HG03175 (cell line): ENCODE measurements around the gene SYTL5.
"Not testable (repeated sequence)": the region's sequence is repeated elsewhere in the genome, so short reads cannot be mapped to it uniquely, and the experiment has no call there.

Experiments used
- ATAC-seq: cut with Tn5 transposase; IDR thresholded peaks from one replicate; pipeline ENCODE4 v1.9.1; 2021; ENCODE audit warnings: mild to moderate bottlenecking, moderate library complexity; ENCODE audit not compliant: unreplicated experiment

SYTL5 gene

GRCh38 chrX:38006291-38006690 is at the start of gene SYTL5:
SYTL5 (plus strand) TSS chrX:38006553; CDS start chrX:38033890, 27,337 bp downstream.
- no peak for ATAC-seq

GRCh38 chrX:37958525-37959211 is 47.7 kb upstream of the SYTL5 start:
- ATAC-seq = no peak

GRCh38 chrX:37959212-37960021 is 46.9 kb upstream of the SYTL5 start:
- no peak for ATAC-seq

- ATAC-seq = no peak
Measured at GRCh38 chrX:37961118-37961517, 45.2 kb upstream of the SYTL5 start.

GRCh38 chrX:37967714-37968113 is 38.6 kb upstream of the SYTL5 start:
- no peak for ATAC-seq

- ATAC-seq = no peak
Measured at GRCh38 chrX:37975421-37975820, 30.9 kb upstream of the SYTL5 start.

GRCh38 chrX:37976153-37976552 is 30.2 kb upstream of the SYTL5 start:
- no peak for ATAC-seq

GRCh38 chrX:37984880-37985279 is 21.5 kb upstream of the SYTL5 start:
- ATAC-seq = no peak

- ATAC-seq = no peak
Measured at GRCh38 chrX:37986893-37987292, 19.5 kb upstream of the SYTL5 start.

- no peak for ATAC-seq
Measured at GRCh38 chrX:37989304-37989703, 17.0 kb upstream of the SYTL5 start.

- ATAC-seq = not testable (repeated sequence)
Measured at GRCh38 chrX:37991303-37991702, 15.1 kb upstream of the SYTL5 start.

- no peak for ATAC-seq
Measured at GRCh38 chrX:37993176-37993575, 13.2 kb upstream of the SYTL5 start.

- ATAC-seq = peak; percentile 80
Measured at GRCh38 chrX:37993837-37994619, 12.3 kb upstream of the SYTL5 start.

GRCh38 chrX:37995428-37995827 is 10.9 kb upstream of the SYTL5 start:
- no peak for ATAC-seq

GRCh38 chrX:37997096-37997495 is 9.3 kb upstream of the SYTL5 start:
- ATAC-seq = no peak

GRCh38 chrX:37998586-37999262 is 7.6 kb upstream of the SYTL5 start:
- no peak for ATAC-seq

- no peak for ATAC-seq
Measured at GRCh38 chrX:38000706-38001105, 5.6 kb upstream of the SYTL5 start.

- ATAC-seq = no peak
Measured at GRCh38 chrX:38004046-38004445, 2.3 kb upstream of the SYTL5 start.

GRCh38 chrX:38006778-38007177 is 425 bp downstream of the SYTL5 start:
- ATAC-seq = no peak

- no peak for ATAC-seq
Measured at GRCh38 chrX:38008658-38009057, 2.3 kb downstream of the SYTL5 start.

GRCh38 chrX:38009641-38010040 is 3.3 kb downstream of the SYTL5 start:
- ATAC-seq = no peak
